ENCODE data around the gene VPS37B. TPM values are rescaled to one million over a fixed set of nuclear protein-coding genes. Genes with fewer than 3 reads are reported as not detected.

VPS37B gene
- total RNA-seq, 1 experiment from 2014 or later, result 15.0 TPM

GRCh38 chr12:122825773-122826724, 69.9 kb downstream of the VPS37B start:
- no peaks in the 10 kb centered on the region for H3K27me3 ChIP-seq
- H3K4me3 ChIP-seq, result peak overlapping the region; percentile 27
- no peaks in the 10 kb centered on the region for H3K9me3 ChIP-seq
- no peak for DNase-seq
- H3K36me3 ChIP-seq, result no peaks in the 10 kb centered on the region

DNA sequence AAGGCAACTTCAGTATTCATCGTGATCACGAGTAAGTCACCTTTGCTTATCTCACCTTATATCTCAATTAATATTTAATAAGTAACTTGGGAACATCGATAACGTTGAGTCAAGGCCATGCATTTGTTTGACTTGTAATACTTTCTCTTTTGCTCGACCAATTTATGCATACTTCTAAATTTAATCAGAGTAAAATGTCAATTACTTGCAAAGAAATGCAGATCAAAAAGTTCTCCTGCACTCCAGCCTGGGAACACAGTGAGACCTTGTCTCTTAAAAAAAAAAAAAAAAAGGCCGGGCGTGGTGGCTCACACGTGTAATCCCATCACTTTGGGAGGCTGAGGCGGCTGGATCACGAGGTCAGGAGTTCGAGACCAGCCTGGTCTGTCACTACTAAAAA, 72.5 kb downstream of the VPS37B start:
- no peaks in the 10 kb centered on the region for H3K9me3 ChIP-seq
- no peak for DNase-seq
- H3K36me3 ChIP-seq, result no peaks in the 10 kb centered on the region
- no peak overlapping the region for H3K4me3 ChIP-seq
- H3K27me3 ChIP-seq, result no peaks in the 10 kb centered on the region

DNA sequence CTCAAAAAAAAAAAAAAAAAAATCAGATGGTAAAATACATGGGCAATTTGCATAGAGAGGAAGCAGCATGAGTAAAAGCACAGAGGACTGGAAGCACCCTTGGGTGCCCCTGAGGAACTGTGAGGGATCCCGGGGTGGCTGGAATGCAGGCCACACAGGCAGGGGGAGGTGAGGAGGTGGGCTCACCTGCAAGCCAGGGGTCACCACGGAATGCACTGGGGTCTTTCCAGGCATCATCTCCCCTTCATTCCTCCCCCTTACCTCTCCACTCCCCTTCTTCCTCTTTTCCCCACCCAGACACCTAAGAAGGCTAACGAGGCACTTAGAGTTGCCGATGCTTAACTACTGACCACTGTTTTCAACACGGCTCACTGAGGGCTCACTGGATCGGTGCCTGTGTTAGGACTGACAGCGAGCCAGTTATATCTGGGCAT, 75.1 kb downstream of the VPS37B start:
- Histone ChIP-seq H3K4me3 (no peak overlapping the region), H3K9me3 (no peaks in the 10 kb centered on the region), H3K36me3 (no peaks in the 10 kb centered on the region), H3K27me3 (no peaks in the 10 kb centered on the region)
- DNase-seq, result no peak

DNA sequence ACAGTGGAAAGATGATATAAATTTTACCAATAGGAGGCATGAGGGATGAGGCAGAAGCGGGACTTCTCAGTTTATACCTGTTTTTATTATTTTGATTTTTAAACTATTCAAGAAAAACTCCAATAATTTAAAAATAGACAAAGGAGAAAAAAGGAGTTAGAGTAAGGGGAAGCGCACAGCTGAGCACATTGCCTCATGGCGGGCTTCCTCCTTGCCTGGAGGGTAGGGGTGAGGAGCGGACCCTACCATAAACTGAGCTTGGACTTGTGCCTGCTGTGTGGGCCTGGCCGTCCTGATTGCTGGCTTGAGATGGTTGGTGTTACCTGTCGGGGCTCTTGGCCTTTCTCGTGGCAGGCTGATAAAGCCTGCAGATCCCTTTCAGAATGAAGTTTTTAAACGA, 75.8 kb downstream of the VPS37B start:
- DNase-seq, result no peak
- no peaks in the 10 kb centered on the region for H3K36me3 ChIP-seq
- no peaks in the 10 kb centered on the region for H3K9me3 ChIP-seq
- H3K27me3 ChIP-seq, result no peaks in the 10 kb centered on the region
- no peak overlapping the region for H3K4me3 ChIP-seq

GRCh38 chr12:122819209-122819785, 76.6 kb downstream of the VPS37B start:
- Histone ChIP-seq H3K36me3 (no peaks in the 10 kb centered on the region), H3K9me3 (no peaks in the 10 kb centered on the region), H3K4me3 (no peak overlapping the region), H3K27me3 (no peaks in the 10 kb centered on the region)
- DNase-seq, result no peak

Other genes with a start within 250 kb of the VPS37B start
- not detected in 2 replicates for gene HCAR2, start 192.8 kb downstream of the VPS37B start, total RNA-seq (2014; rRNA removed; shearing (Covaris generic); ENCODE audit: low replicate concordance)
- gene HCAR3, start 179.3 kb downstream of the VPS37B start, total RNA-seq (2014; rRNA removed; shearing (Covaris generic); ENCODE audit: low replicate concordance), result not detected in 2 replicates
- gene HCAR1, start 165.3 kb downstream of the VPS37B start, total RNA-seq (2014; rRNA removed; shearing (Covaris generic); ENCODE audit: low replicate concordance), result not detected in 2 replicates
- gene DENR, start 143.3 kb downstream of the VPS37B start, total RNA-seq (2014; rRNA removed; shearing (Covaris generic); ENCODE audit: low replicate concordance), result 19.7 and 26.8 TPM in 2 replicates
- gene CCDC62, start 121.6 kb downstream of the VPS37B start, total RNA-seq (2014; rRNA removed; shearing (Covaris generic); ENCODE audit: low replicate concordance), result 2.0 TPM in 1 of 2 replicates, not detected in the other
- 6.4 and 14.8 TPM in 2 replicates for gene HIP1R, start 60.7 kb downstream of the VPS37B start, total RNA-seq (2014; rRNA removed; shearing (Covaris generic); ENCODE audit: low replicate concordance)
- gene ABCB9, start 70.3 kb upstream of the VPS37B start, total RNA-seq (2014; rRNA removed; shearing (Covaris generic); ENCODE audit: low replicate concordance), result 6.4 and 10.0 TPM in 2 replicates
- 15.9 and 24.2 TPM in 2 replicates for gene OGFOD2, start 79.1 kb upstream of the VPS37B start, total RNA-seq (2014; rRNA removed; shearing (Covaris generic); ENCODE audit: low replicate concordance)
- 276 and 413 TPM in 2 replicates for gene ARL6IP4, start 84.6 kb upstream of the VPS37B start, total RNA-seq (2014; rRNA removed; shearing (Covaris generic); ENCODE audit: low replicate concordance)

Measured in MG63 (cell line).